GM23248 (cell line): ENCODE measurements around the gene SMARCA4. TPM values are rescaled to one million over a fixed set of nuclear protein-coding genes. Genes with fewer than 3 reads are reported as not detected.
"Not testable (repeated sequence)": the region's sequence is repeated elsewhere in the genome, so short reads cannot be mapped to it uniquely, and the experiment has no call there.

Source experiments
- DNase-seq: peaks from one replicate; pipeline ENCODE4 v3.0.0-alpha.2; 2015
- H2AFZ ChIP-seq: fragments of 200-600 bp; sonication (generic); 2 replicates; pipeline ENCODE4 v1.6.1; 2016; ENCODE audit warnings: antibody characterized with exemption
- H3F3A ChIP-seq: fragments of 200-600 bp; sonication (generic); 2 replicates; pipeline ENCODE4 v1.6.1; 2016; ENCODE audit warnings: mild to moderate bottlenecking, antibody characterized with exemption, mixed run types; ENCODE audit not compliant: insufficient read depth
- H3K27ac ChIP-seq: fragments of 200-600 bp; sonication (generic); 2 replicates; pipeline ENCODE4 v1.5.1; 2016; ENCODE audit warnings: mild to moderate bottlenecking
- H3K27me3 ChIP-seq: fragments of 200-600 bp; sonication (generic); replicated peaks from 2 replicates; pipeline ENCODE4 v1.6.1; 2016; ENCODE audit warnings: mild to moderate bottlenecking; ENCODE audit not compliant: insufficient read depth
- H3K36me3 ChIP-seq: fragments of 200-600 bp; sonication (generic); 2 replicates; pipeline ENCODE4 v1.6.1; 2016; ENCODE audit warnings: low read depth, mild to moderate bottlenecking
- H3K4me1 ChIP-seq: fragments of 200-600 bp; sonication (generic); 2 replicates; pipeline ENCODE4 v1.6.1; 2016; ENCODE audit warnings: mild to moderate bottlenecking; ENCODE audit not compliant: insufficient read depth
- H3K4me2 ChIP-seq: fragments of 200-600 bp; sonication (generic); one replicate; pipeline ENCODE4 v1.6.1; 2016; ENCODE audit warnings: mild to moderate bottlenecking; ENCODE audit not compliant: unreplicated experiment
- H3K4me3 ChIP-seq: fragments of 200-600 bp; sonication (generic); 2 replicates; pipeline ENCODE4 v1.5.1; 2016; ENCODE audit warnings: mild to moderate bottlenecking
- H3K79me2 ChIP-seq: fragments of 200-600 bp; sonication (generic); 2 replicates; pipeline ENCODE4 v1.6.1; 2016; ENCODE audit warnings: mild to moderate bottlenecking; ENCODE audit not compliant: insufficient read depth
- H3K9ac ChIP-seq: fragments of 200-600 bp; sonication (generic); 2 replicates; pipeline ENCODE4 v1.6.1; 2016; ENCODE audit warnings: mild to moderate bottlenecking
- H3K9me2 ChIP-seq: fragments of 200-600 bp; sonication (generic); 2 replicates; pipeline ENCODE4 v1.6.1; 2016; ENCODE audit warnings: mixed run types, mild to moderate bottlenecking, moderate library complexity; ENCODE audit not compliant: insufficient read depth
- H3K9me3 ChIP-seq: fragments of 200-600 bp; sonication (generic); one replicate; pipeline ENCODE4 v1.6.1; 2017; ENCODE audit warnings: low read depth
- H4K20me1 ChIP-seq: fragments of 200-600 bp; sonication (generic); 2 replicates; pipeline ENCODE4 v1.6.0; 2016; ENCODE audit not compliant: insufficient read depth
- EZH2 ChIP-seq: fragments of 200-600 bp; sonication (generic); IDR thresholded peaks from 2 replicates; pipeline ENCODE4 v1.6.1; 2018; ENCODE audit warnings: antibody characterized with exemption, mild to moderate bottlenecking; ENCODE audit not compliant: insufficient read depth, poor library complexity, severe bottlenecking
- EZH2phosphoT487 ChIP-seq: fragments of 200-600 bp; sonication (generic); IDR thresholded peaks from 2 replicates; pipeline ENCODE4 v1.6.1; 2018; ENCODE audit warnings: antibody characterized with exemption, moderate library complexity, mild to moderate bottlenecking, low read depth; ENCODE audit not compliant: insufficient read depth
- WGBS, 2 experiments: methylation state at CpG; one replicate each; pipeline ENCODE4 v1.1.6; 2015 to 2017; ENCODE audit warnings: low lambda C conversion rate in 2 of 2, low coverage in 1 of 2; ENCODE audit errors: missing lambda C conversion rate in 2 of 2; 5-methylcytosine and 5-hydroxymethylcytosine counted together
- in situ Hi-C: fragments of 300-500 bp; cut with MboI; formaldehyde crosslinking; loops from 2 replicates; pipeline ENCODE4 v1.15.0; 2020
- polyA plus RNA-seq: library from polyadenylated mRNA; unstranded; fragments of >200 nt; fragmentation: Nextera tagmentation; extraction: Ambion mirVana; gene quantifications from 2 replicates; pipeline ENCODE4 v1.2.1, GENCODE V29; 2016
- total RNA-seq: library from RNA; depleted of rRNA; stranded (reverse); fragments of >200 nt; shearing (Covaris generic); gene quantifications from 2 replicates; pipeline ENCODE4 v1.2.3, GENCODE V29; 2014

The SMARCA4 gene
- total and polyA plus RNA-seq, 2 experiments from 2014 or later = 37.1 to 44.0 TPM

DNA sequence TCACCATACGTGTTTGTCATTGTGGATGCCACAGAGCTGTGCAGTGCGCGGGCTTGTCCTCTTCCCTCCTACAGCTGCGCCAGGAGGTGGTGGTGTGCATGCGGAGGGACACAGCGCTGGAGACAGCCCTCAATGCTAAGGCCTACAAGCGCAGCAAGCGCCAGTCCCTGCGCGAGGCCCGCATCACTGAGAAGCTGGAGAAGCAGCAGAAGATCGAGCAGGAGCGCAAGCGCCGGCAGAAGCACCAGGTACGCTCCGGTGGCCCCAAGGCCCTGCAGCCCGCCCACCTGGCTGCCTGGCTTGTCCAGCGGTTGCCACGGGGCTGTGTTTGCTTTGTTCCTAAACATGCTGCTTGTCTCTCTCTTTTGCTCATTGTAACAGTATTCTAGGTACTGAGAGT is 30.2 kb downstream of the SMARCA4 start:
- no peaks in the 10 kb centered on the region for H4K20me1 ChIP-seq
- no peak for DNase-seq
- no peaks in the 10 kb centered on the region for H3F3A ChIP-seq
- in situ Hi-C loops = no loop called here
- no peaks in the 10 kb centered on the region for H3K4me1 ChIP-seq
- no peak overlapping the region for H3K9ac ChIP-seq
- WGBS, 2 experiments = 96 to 97% methylated on average over 16 to 20 of the region's 20 CpGs
- no peak overlapping the region for H3K27ac ChIP-seq
- H3K4me2 ChIP-seq = no peak overlapping the region
- peaks cover 27% of the 10 kb centered on the region for H3K79me2 ChIP-seq
- H3K9me3 ChIP-seq = no peaks in the 10 kb centered on the region
- no peaks in the 10 kb centered on the region for H3K27me3 ChIP-seq
- H3K36me3 ChIP-seq = peaks cover 24% of the 10 kb centered on the region; the same call in 1 of the 2 replicates
- no peak for TF ChIP-seq EZH2phosphoT487
- no peak for TF ChIP-seq EZH2
- no peaks in the 10 kb centered on the region for H3K9me2 ChIP-seq
- H3K4me3 ChIP-seq = no peak overlapping the region
- no peak overlapping the region for H2AFZ ChIP-seq

DNA sequence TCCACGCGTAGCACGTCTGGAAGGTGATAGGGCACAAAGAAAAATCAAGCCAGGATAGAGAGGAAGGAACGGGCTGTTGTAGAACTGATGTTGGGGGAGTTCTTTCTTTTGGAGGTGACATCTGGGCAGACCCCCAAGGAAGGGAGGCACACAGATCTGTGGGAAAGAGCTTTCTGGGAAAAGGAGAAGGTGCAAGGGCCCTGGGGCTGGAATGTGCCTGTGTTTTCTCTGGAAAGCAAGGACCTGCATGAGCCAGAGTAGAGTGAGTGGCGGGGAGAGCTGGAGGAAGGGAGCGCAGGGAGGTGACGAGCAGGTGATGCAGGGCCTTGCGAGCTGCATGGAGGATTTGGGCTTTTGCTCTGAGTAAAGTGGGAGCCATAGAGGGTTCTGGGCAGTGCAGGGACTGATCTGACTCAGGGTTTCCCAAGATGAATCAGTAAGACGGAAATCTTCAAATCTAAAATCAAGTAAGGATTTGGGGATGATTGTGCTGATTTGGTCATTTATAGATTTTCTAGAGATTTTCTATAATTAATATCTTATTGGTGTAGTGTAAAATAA is 30.8 kb downstream of the SMARCA4 start:
- TF ChIP-seq EZH2 (no peak), EZH2phosphoT487 (no peak)
- no peak overlapping the region for H3K9ac ChIP-seq
- no peaks in the 10 kb centered on the region for H3K9me3 ChIP-seq
- no peak overlapping the region for H3K4me2 ChIP-seq
- in situ Hi-C loops = no loop called here
- 97 to 99% methylated on average over 9 of the region's 9 CpGs for WGBS, 2 experiments
- no peaks in the 10 kb centered on the region for H3K9me2 ChIP-seq
- no peaks in the 10 kb centered on the region for H3F3A ChIP-seq
- no peak overlapping the region for H2AFZ ChIP-seq
- H4K20me1 ChIP-seq = no peaks in the 10 kb centered on the region
- H3K79me2 ChIP-seq = peaks cover 24% of the 10 kb centered on the region; the same call in 1 of the 2 replicates
- no peak overlapping the region for H3K27ac ChIP-seq
- H3K4me1 ChIP-seq = no peaks in the 10 kb centered on the region
- DNase-seq = no peak
- H3K4me3 ChIP-seq = no peak overlapping the region
- no peaks in the 10 kb centered on the region for H3K27me3 ChIP-seq
- peaks cover 27% of the 10 kb centered on the region; the same call in 1 of the 2 replicates for H3K36me3 ChIP-seq

DNA sequence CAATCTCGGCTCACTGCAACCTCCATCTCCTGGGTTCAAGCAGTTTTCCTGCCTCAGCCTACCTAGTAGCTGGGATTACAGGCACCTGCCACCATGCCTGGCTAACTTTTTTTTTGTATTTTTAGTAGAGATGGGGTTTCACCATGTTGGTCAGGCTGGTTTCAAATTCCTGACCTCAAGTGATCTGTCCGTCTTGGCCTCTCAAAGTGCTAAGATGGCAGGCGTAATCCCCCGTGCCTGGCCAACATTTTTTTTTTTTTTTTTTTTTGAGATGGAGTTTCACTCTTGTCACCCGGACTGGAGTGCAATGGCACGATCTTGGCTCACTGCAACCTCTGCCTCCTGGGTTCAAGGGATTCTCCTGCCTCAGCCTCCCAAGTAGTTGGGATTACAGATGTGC is 31.3 kb downstream of the SMARCA4 start:
- H3K27ac ChIP-seq, H3K9me3 ChIP-seq, H3K4me3 ChIP-seq, H3K9ac ChIP-seq, H3K4me1 ChIP-seq, H4K20me1 ChIP-seq, H3K9me2 ChIP-seq, H2AFZ ChIP-seq, in situ Hi-C loops, DNase-seq, H3F3A ChIP-seq, H3K27me3 ChIP-seq, H3K4me2 ChIP-seq: not testable (repeated sequence)
- Histone ChIP-seq H3K79me2 (peaks cover 18% of the 10 kb centered on the region; the same call in 1 of the 2 replicates), H3K36me3 (peaks cover 29% of the 10 kb centered on the region; the same call in 1 of the 2 replicates)
- 86 to 92% methylated on average over 6 of the region's 6 CpGs for WGBS, 2 experiments

DNA sequence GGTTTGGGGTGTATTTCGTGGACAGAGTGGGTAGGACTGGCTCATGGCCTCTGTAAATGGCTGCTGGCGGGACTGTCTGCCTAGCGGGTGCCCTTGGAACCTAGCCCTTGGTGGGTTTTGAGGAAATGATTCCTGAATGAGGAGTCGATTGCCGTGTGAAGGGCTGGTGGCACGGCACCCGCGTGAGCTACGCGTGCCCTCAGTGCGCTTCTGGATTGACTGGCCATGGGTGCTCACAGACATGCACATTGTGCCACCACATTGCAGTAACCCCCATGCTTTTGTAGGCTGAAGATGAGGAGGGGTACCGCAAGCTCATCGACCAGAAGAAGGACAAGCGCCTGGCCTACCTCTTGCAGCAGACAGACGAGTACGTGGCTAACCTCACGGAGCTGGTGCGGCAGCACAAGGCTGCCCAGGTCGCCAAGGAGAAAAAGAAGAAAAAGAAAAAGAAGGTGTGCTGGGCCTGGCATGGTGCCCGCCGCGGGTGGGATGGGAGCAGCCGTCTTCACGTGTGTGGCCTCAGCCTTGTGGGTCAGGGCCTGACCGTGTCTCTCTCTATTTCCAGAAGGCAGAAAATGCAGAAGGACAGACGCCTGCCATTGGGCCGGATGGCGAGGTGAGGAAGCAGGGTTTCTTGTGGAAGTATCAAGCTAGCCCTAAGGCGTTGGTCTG is 35.2 kb downstream of the SMARCA4 start:
- Histone ChIP-seq H3F3A (no peaks in the 10 kb centered on the region), H2AFZ (no peak overlapping the region), H3K79me2 (no peaks in the 10 kb centered on the region; the same call in 1 of the 2 replicates), H3K4me3 (no peak overlapping the region), H3K4me2 (no peak overlapping the region), H3K36me3 (peaks cover 27% of the 10 kb centered on the region), H3K9me3 (no peaks in the 10 kb centered on the region), H3K9me2 (no peaks in the 10 kb centered on the region), H3K27me3 (no peaks in the 10 kb centered on the region), H3K9ac (no peak overlapping the region), H3K27ac (no peak overlapping the region), H4K20me1 (no peaks in the 10 kb centered on the region), H3K4me1 (no peaks in the 10 kb centered on the region)
- no peak for TF ChIP-seq EZH2phosphoT487
- no peak for TF ChIP-seq EZH2
- WGBS, 2 experiments = 89 to 92% methylated on average over 29 of the region's 29 CpGs
- DNase-seq = no peak
- in situ Hi-C loops = no loop called here
